Liver (tissue), 3 donors: ENCODE results near the gene PNPLA1.

Source experiments
- ATF3 ChIP-seq: IDR thresholded peaks from 2 replicates; pipeline ENCODE4 v1.6.1; 2016; ENCODE audit warnings: antibody characterized with exemption
- CTCF ChIP-seq: fragments of 150-350 bp; IDR thresholded peaks from 2 replicates; pipeline ENCODE4 v1.5.1; 2017; ENCODE audit warnings: improper control_type of control experiment, low read depth, low read length; ENCODE audit not compliant: missing input control
- EGR1 ChIP-seq, 2 donors: IDR thresholded peaks; 2 replicates each; pipeline ENCODE4 v1.6.1; 2016 to 2018; ENCODE audit warnings: antibody characterized with exemption in 2 of 2, low read depth in 2 of 2
- JUND ChIP-seq, 2 donors: IDR thresholded peaks; 2 replicates each; pipeline ENCODE4 v1.6.1; 2016; ENCODE audit warnings: antibody characterized with exemption in 2 of 2
- MAX ChIP-seq: IDR thresholded peaks from 2 replicates; pipeline ENCODE4 v1.6.1; 2016; ENCODE audit warnings: antibody characterized with exemption
- REST ChIP-seq: IDR thresholded peaks from 2 replicates; pipeline ENCODE4 v1.6.1; 2016; ENCODE audit warnings: antibody characterized with exemption, mild to moderate bottlenecking
- SP1 ChIP-seq: IDR thresholded peaks from 2 replicates; pipeline ENCODE4 v1.6.1; 2018; ENCODE audit warnings: antibody characterized with exemption, mild to moderate bottlenecking
- TAF1 ChIP-seq: conservative IDR thresholded peaks from 2 replicates; pipeline ENCODE4 v1.6.1; 2016; ENCODE audit warnings: antibody characterized with exemption, mild to moderate bottlenecking
- donor health status: healthy.
- donor health status: healthy.

- no peak for TF ChIP-seq MAX
- no peak for TF ChIP-seq CTCF
- TF ChIP-seq EGR1 (IDR thresholded peaks at IDR 0.05; ENCODE audit: low read depth in 2 of 2), result no peak
- no peak for TF ChIP-seq REST
- no peak for TF ChIP-seq JUND (IDR thresholded peaks at IDR 0.05)
- TF ChIP-seq TAF1, result no peak
- no peak for TF ChIP-seq SP1
- no peak for TF ChIP-seq ATF3
Measured at GRCh38 chr6:36350681-36351571, 81.1 kb downstream of the PNPLA1 start.
